GM23338 (cell line): ENCODE measurements around the gene AEBP2. TPM values are rescaled to one million over a fixed set of nuclear protein-coding genes. Genes with fewer than 3 reads are reported as not detected.
"Not testable (repeated sequence)": the region's sequence is repeated elsewhere in the genome, so short reads cannot be mapped to it uniquely, and the experiment has no call there.

Experiments
- ATAC-seq: fragments of 200-7000 bp; cut with Tn5 transposase; 3 replicates; pipeline ENCODE4 v1.9.1; 2020
- DNase-seq: peaks from one replicate; pipeline ENCODE4 v3.0.0-alpha.2; 2015; ENCODE audit warnings: low spot score
- H2AFZ ChIP-seq: fragments of 200-600 bp; sonication (generic); 2 replicates; pipeline ENCODE4 v1.8.0; 2016; ENCODE audit warnings: antibody characterized with exemption, mild to moderate bottlenecking, moderate library complexity
- H3F3A ChIP-seq: fragments of 200-600 bp; sonication (generic); replicated peaks from 2 replicates; pipeline ENCODE4 v1.8.0; 2017; ENCODE audit warnings: antibody characterized with exemption, mixed run types, low read depth
- H3K27ac ChIP-seq: fragments of 200-600 bp; sonication (generic); 2 replicates; pipeline ENCODE4 v1.6.1; 2016; ENCODE audit warnings: low read depth
- H3K27me3 ChIP-seq: fragments of 200-600 bp; sonication (generic); 2 replicates; pipeline ENCODE4 v1.8.0; 2016; ENCODE audit warnings: mild to moderate bottlenecking, mixed run types, moderate library complexity; ENCODE audit not compliant: insufficient read depth
- H3K36me3 ChIP-seq: fragments of 200-600 bp; sonication (generic); 2 replicates; pipeline ENCODE4 v1.8.0; 2016; ENCODE audit warnings: mild to moderate bottlenecking; ENCODE audit not compliant: insufficient read depth
- H3K4me1 ChIP-seq: fragments of 200-600 bp; sonication (generic); 2 replicates; pipeline ENCODE4 v1.8.0; 2016; ENCODE audit warnings: mild to moderate bottlenecking, moderate library complexity; ENCODE audit not compliant: insufficient read depth
- H3K4me2 ChIP-seq: fragments of 200-600 bp; sonication (generic); 2 replicates; pipeline ENCODE4 v1.7.1; 2017; ENCODE audit warnings: mixed run types
- H3K4me3 ChIP-seq: fragments of 200-600 bp; sonication (generic); 2 replicates; pipeline ENCODE4 v1.6.1; 2016; ENCODE audit warnings: mixed run types
- H3K79me2 ChIP-seq: fragments of 200-600 bp; sonication (generic); replicated peaks from 2 replicates; pipeline ENCODE4 v1.8.0; 2017; ENCODE audit warnings: mild to moderate bottlenecking; ENCODE audit not compliant: insufficient read depth
- H3K9me2 ChIP-seq: fragments of 200-600 bp; sonication (generic); 2 replicates; pipeline ENCODE4 v1.8.0; 2017; ENCODE audit not compliant: insufficient read depth
- H4K20me1 ChIP-seq: fragments of 200-600 bp; sonication (generic); replicated peaks from 2 replicates; pipeline ENCODE4 v1.8.0; 2017; ENCODE audit warnings: mild to moderate bottlenecking; ENCODE audit not compliant: insufficient read depth
- H3K27ac Mint-ChIP-seq: 2 replicates; pipeline ENCODE4 v1.8.0; 2020; ENCODE audit warnings: inconsistent platforms, mild to moderate bottlenecking, moderate library complexity, mixed read lengths
- H3K27me3 Mint-ChIP-seq: 3 replicates; pipeline ENCODE4 v1.8.0; 2022; ENCODE audit warnings: low read depth, mild to moderate bottlenecking, moderate library complexity, mixed read lengths, inconsistent platforms; ENCODE audit not compliant: insufficient read depth, poor library complexity
- H3K36me3 Mint-ChIP-seq: 3 replicates; pipeline ENCODE4 v1.8.0; 2021; ENCODE audit warnings: low read depth, mild to moderate bottlenecking, inconsistent platforms, moderate library complexity, mixed read lengths
- H3K4me1 Mint-ChIP-seq: 3 replicates; pipeline ENCODE4 v1.8.0; 2020; ENCODE audit warnings: mild to moderate bottlenecking, inconsistent platforms, mixed read lengths
- H3K4me3 Mint-ChIP-seq: 3 replicates; pipeline ENCODE4 v1.8.0; 2021; ENCODE audit warnings: moderate library complexity, mild to moderate bottlenecking, inconsistent platforms, mixed read lengths
- H3K9me3 Mint-ChIP-seq: 3 replicates; pipeline ENCODE4 v1.8.0; 2020; ENCODE audit warnings: moderate library complexity, mild to moderate bottlenecking, inconsistent platforms, mixed read lengths
- EZH2phosphoT487 ChIP-seq: fragments of 200-600 bp; sonication (generic); IDR thresholded peaks from one replicate; pipeline ENCODE4 v1.8.1; 2018; ENCODE audit warnings: antibody characterized with exemption; ENCODE audit not compliant: unreplicated experiment
- JUNB ChIP-seq: IDR thresholded peaks from one replicate; pipeline ENCODE4 v1.6.1; 2016; ENCODE audit warnings: antibody characterized with exemption; ENCODE audit not compliant: unreplicated experiment
- POLR2AphosphoS5 ChIP-seq: IDR thresholded peaks from 2 replicates; pipeline ENCODE4 v1.6.1; 2016; ENCODE audit warnings: antibody characterized with exemption, low read depth
- STAT1 ChIP-seq: IDR thresholded peaks from one replicate; pipeline ENCODE4 v1.6.1; 2016; ENCODE audit warnings: antibody characterized with exemption; ENCODE audit not compliant: unreplicated experiment
- ZNF114 ChIP-seq: fragments of 250-450 bp; sonication (Bioruptor Pico); IDR thresholded peaks from 2 replicates; pipeline ENCODE4 v1.5.0; 2020; ENCODE audit warnings: mild to moderate bottlenecking, moderate library complexity
- polyA plus RNA-seq: library from polyadenylated mRNA; unstranded; fragments of >200 nt; fragmentation: Nextera tagmentation; extraction: Ambion mirVana; gene quantifications from 2 replicates; pipeline ENCODE4 v1.2.1, GENCODE V29; 2016
- total RNA-seq: library from RNA; depleted of rRNA; stranded (reverse); fragments of >200 nt; shearing (Covaris generic); gene quantifications from 2 replicates; pipeline ENCODE4 v1.2.3, GENCODE V29; 2014
- TF ChIP-seq, protein P1 (sequence below), 2 experiments: fragments of 200-600 bp in 1 of 2; sonication (generic) in 1 of 2; conservative IDR thresholded peaks; 2 replicates each; pipeline versions ENCODE4 v1.5.1 to v1.6.1; 2016 to 2017; ENCODE audit warnings: antibody characterized with exemption in 2 of 2, low read depth in 2 of 2, mild to moderate bottlenecking in 2 of 2, moderate library complexity in 1 of 2
- TF ChIP-seq, protein P2 (sequence below): IDR thresholded peaks from one replicate; pipeline ENCODE4 v1.6.1; 2018; ENCODE audit warnings: antibody characterized with exemption; ENCODE audit not compliant: unreplicated experiment

AEBP2 gene
- total and polyA plus RNA-seq, 2 experiments from 2014 or later: 39.3 to 48.1 TPM

DNA sequence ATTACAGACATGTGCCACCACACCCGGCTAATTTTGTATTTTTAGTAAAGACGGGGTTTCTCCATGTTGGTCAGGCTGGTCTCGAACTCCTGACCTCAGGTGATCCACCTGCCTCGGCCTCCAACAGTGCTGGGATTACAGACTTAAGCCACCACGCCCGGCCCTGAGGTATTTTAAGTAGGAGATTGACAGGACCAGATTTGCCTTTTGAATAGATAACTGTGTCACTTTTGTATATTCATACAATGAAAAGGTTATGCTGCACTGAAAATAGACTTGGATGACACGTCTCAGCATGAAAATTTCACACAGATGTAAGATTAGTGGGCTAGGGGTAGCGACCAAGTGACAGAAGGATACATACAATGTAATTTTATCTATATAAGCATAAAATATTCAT is 46.6 kb upstream of the AEBP2 start:
- H3K4me3 ChIP-seq, H3K27me3 ChIP-seq, H3K36me3 ChIP-seq, H3K4me1 Mint-ChIP-seq, H3F3A ChIP-seq, H4K20me1 ChIP-seq, ATAC-seq, H3K9me3 Mint-ChIP-seq, H3K4me1 ChIP-seq, H3K4me2 ChIP-seq, H3K27me3 Mint-ChIP-seq, H3K9me2 ChIP-seq, DNase-seq, H3K27ac Mint-ChIP-seq, H3K79me2 ChIP-seq, H3K4me3 Mint-ChIP-seq, H3K36me3 Mint-ChIP-seq, H3K27ac ChIP-seq: not testable (repeated sequence)
- H2AFZ ChIP-seq: peak overlapping the region; percentile 84; the same call in 1 of the 2 replicates

DNA sequence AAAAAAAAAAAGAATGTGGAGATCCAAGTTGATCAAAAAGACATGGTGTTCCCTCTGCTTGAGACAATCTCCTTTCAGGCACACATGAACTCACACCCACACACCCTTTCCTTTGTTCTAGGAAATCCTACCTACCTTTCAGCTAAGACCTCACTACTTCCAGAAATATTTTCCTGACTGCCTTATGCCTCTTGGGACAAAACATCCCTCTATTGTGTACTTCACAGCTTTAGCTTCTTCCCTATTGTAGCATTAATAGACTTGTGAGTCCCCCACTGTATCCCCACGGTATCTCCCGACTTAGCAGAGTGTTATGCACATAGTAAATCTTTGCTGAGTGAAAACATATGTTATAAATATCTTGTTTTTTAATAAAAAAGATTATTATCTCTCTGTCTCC is 44.9 kb upstream of the AEBP2 start:
- no peaks in the 10 kb centered on the region for H3K27me3 Mint-ChIP-seq
- Histone ChIP-seq H3K4me3 (no peak overlapping the region), H3K9me2 (no peaks in the 10 kb centered on the region), H4K20me1 (no peaks in the 10 kb centered on the region), H3K79me2 (no peaks in the 10 kb centered on the region), H3F3A (no peaks in the 10 kb centered on the region), H3K36me3 (no peaks in the 10 kb centered on the region), H3K4me2 (no peak overlapping the region), H3K4me1 (no peaks in the 10 kb centered on the region; the same call in 1 of the 2 replicates), H3K27ac (no peak overlapping the region), H3K27me3 (no peaks in the 10 kb centered on the region), H2AFZ (no peak overlapping the region)
- H3K9me3 Mint-ChIP-seq: no peaks in the 10 kb centered on the region
- DNase-seq (no peak), ATAC-seq (no peak)
- no peaks in the 10 kb centered on the region for H3K36me3 Mint-ChIP-seq
- no peak overlapping the region for H3K27ac Mint-ChIP-seq
- H3K4me1 Mint-ChIP-seq: no peaks in the 10 kb centered on the region
- no peak for TF ChIP-seq STAT1
- no peak overlapping the region for H3K4me3 Mint-ChIP-seq

DNA sequence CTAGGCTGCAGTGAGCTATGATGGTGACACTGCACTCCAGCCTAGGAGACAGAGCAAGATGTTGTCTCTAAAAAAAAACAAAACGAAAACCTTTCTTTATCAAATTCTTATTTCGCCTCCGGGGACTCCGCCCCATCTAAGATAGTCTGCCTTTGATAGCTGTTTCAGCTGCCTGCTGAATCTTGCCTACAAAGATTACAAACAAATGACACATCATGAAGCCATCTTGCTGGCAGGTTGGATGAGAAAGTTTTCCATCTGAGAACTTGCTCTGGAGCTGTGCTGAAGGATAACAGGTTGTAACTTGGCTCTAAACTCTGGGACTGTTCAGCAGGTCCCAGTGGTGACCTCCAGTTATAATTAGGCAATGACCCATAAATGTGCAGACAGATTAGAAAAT is 41.8 kb upstream of the AEBP2 start:
- Mint-ChIP-seq H3K36me3 (no peaks in the 10 kb centered on the region), H3K27me3 (no peaks in the 10 kb centered on the region), H3K27ac (no peak overlapping the region), H3K4me1 (peaks cover 4% of the 10 kb centered on the region; the same call in 2 of the 3 replicates), H3K9me3 (no peaks in the 10 kb centered on the region), H3K4me3 (no peak overlapping the region)
- DNase-seq: no peak
- TF ChIP-seq JUNB (no peak), POLR2AphosphoS5 (no peak), ZNF114 (CRISPR knock-in tag) (no peak), EZH2phosphoT487 (no peak)
- TF ChIP-seq, protein P1, sequence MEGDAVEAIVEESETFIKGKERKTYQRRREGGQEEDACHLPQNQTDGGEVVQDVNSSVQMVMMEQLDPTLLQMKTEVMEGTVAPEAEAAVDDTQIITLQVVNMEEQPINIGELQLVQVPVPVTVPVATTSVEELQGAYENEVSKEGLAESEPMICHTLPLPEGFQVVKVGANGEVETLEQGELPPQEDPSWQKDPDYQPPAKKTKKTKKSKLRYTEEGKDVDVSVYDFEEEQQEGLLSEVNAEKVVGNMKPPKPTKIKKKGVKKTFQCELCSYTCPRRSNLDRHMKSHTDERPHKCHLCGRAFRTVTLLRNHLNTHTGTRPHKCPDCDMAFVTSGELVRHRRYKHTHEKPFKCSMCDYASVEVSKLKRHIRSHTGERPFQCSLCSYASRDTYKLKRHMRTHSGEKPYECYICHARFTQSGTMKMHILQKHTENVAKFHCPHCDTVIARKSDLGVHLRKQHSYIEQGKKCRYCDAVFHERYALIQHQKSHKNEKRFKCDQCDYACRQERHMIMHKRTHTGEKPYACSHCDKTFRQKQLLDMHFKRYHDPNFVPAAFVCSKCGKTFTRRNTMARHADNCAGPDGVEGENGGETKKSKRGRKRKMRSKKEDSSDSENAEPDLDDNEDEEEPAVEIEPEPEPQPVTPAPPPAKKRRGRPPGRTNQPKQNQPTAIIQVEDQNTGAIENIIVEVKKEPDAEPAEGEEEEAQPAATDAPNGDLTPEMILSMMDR (conservative IDR thresholded peaks at IDR 0.05; ENCODE audit: low read depth in 2 of 2): no peak
- TF ChIP-seq, protein P2, sequence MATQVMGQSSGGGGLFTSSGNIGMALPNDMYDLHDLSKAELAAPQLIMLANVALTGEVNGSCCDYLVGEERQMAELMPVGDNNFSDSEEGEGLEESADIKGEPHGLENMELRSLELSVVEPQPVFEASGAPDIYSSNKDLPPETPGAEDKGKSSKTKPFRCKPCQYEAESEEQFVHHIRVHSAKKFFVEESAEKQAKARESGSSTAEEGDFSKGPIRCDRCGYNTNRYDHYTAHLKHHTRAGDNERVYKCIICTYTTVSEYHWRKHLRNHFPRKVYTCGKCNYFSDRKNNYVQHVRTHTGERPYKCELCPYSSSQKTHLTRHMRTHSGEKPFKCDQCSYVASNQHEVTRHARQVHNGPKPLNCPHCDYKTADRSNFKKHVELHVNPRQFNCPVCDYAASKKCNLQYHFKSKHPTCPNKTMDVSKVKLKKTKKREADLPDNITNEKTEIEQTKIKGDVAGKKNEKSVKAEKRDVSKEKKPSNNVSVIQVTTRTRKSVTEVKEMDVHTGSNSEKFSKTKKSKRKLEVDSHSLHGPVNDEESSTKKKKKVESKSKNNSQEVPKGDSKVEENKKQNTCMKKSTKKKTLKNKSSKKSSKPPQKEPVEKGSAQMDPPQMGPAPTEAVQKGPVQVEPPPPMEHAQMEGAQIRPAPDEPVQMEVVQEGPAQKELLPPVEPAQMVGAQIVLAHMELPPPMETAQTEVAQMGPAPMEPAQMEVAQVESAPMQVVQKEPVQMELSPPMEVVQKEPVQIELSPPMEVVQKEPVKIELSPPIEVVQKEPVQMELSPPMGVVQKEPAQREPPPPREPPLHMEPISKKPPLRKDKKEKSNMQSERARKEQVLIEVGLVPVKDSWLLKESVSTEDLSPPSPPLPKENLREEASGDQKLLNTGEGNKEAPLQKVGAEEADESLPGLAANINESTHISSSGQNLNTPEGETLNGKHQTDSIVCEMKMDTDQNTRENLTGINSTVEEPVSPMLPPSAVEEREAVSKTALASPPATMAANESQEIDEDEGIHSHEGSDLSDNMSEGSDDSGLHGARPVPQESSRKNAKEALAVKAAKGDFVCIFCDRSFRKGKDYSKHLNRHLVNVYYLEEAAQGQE: no peak
- no peaks in the 10 kb centered on the region; the same call in 1 of the 2 replicates for H3K4me1 ChIP-seq
- ATAC-seq: no peak
- H3K4me2 ChIP-seq: no peak overlapping the region
- H3F3A ChIP-seq: no peaks in the 10 kb centered on the region
- H3K4me3 ChIP-seq: no peak overlapping the region
- no peaks in the 10 kb centered on the region for H3K36me3 ChIP-seq
- H2AFZ ChIP-seq: no peak overlapping the region
- H4K20me1 ChIP-seq: no peaks in the 10 kb centered on the region
- H3K27ac ChIP-seq: no peak overlapping the region
- H3K79me2 ChIP-seq: no peaks in the 10 kb centered on the region
- no peaks in the 10 kb centered on the region for H3K9me2 ChIP-seq
- no peaks in the 10 kb centered on the region for H3K27me3 ChIP-seq
